Measurements from ENCODE around the gene CEP89.

DNA sequence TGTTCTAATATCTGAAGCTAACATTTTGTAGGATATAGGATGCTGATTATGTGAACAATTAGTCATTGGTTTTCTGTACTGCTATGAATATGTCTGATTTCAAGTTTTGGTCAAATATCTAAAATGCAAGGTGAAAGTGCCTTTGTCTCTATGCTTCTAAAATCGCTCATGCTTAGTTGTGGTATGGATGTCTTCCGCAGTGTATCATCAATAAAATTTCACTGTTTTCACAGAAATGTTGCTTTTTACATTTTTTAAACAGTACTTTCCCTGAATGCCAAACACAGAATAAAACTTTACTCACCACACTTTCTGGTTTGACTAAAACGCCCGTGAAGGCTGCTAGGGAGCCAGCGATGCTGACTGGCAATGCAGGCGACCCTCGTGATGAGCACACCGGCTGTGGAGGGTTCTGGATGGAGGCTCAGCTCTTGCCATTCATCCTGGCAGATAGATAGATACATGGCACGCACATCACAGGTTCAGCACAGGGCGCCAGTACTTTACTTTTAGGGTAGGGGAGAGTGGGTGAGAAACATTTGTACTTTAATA lies 142.3 kb downstream of the CEP89 start:
- TF ChIP-seq EGR1 (IDR thresholded peaks at IDR 0.05; ENCODE audit: low read depth) (no peak), POLR2A (IDR thresholded peaks at IDR 0.05; ENCODE audit: borderline replicate concordance, extremely low read depth, insufficient read depth, insufficient read length) (no peak), YY1 (IDR thresholded peaks at IDR 0.05; ENCODE audit: extremely low read depth, insufficient replicate concordance, low read depth, low read length) (no peak), ZFX (IDR thresholded peaks at IDR 0.05) (no peak), SIN3A (IDR thresholded peaks at IDR 0.05; ENCODE audit: low read depth) (no peak), EZH2 (IDR thresholded peaks at IDR 0.05) (no peak), JUND (IDR thresholded peaks at IDR 0.05) (no peak), RAD21 (IDR thresholded peaks at IDR 0.05; ENCODE audit: low read depth) (no peak)
- TF ChIP-seq, protein P1, sequence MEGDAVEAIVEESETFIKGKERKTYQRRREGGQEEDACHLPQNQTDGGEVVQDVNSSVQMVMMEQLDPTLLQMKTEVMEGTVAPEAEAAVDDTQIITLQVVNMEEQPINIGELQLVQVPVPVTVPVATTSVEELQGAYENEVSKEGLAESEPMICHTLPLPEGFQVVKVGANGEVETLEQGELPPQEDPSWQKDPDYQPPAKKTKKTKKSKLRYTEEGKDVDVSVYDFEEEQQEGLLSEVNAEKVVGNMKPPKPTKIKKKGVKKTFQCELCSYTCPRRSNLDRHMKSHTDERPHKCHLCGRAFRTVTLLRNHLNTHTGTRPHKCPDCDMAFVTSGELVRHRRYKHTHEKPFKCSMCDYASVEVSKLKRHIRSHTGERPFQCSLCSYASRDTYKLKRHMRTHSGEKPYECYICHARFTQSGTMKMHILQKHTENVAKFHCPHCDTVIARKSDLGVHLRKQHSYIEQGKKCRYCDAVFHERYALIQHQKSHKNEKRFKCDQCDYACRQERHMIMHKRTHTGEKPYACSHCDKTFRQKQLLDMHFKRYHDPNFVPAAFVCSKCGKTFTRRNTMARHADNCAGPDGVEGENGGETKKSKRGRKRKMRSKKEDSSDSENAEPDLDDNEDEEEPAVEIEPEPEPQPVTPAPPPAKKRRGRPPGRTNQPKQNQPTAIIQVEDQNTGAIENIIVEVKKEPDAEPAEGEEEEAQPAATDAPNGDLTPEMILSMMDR (IDR thresholded peaks at IDR 0.05 in 2 of 3, conservative IDR thresholded peaks at IDR 0.05 in 1 of 3; ENCODE audit: borderline replicate concordance in 1 of 3, insufficient read depth in 1 of 3, low read depth in 2 of 3, low read length in 2 of 3), result no peak
- TF ChIP-seq, protein P2, sequence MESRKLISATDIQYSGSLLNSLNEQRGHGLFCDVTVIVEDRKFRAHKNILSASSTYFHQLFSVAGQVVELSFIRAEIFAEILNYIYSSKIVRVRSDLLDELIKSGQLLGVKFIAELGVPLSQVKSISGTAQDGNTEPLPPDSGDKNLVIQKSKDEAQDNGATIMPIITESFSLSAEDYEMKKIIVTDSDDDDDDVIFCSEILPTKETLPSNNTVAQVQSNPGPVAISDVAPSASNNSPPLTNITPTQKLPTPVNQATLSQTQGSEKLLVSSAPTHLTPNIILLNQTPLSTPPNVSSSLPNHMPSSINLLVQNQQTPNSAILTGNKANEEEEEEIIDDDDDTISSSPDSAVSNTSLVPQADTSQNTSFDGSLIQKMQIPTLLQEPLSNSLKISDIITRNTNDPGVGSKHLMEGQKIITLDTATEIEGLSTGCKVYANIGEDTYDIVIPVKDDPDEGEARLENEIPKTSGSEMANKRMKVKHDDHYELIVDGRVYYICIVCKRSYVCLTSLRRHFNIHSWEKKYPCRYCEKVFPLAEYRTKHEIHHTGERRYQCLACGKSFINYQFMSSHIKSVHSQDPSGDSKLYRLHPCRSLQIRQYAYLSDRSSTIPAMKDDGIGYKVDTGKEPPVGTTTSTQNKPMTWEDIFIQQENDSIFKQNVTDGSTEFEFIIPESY (IDR thresholded peaks at IDR 0.05; ENCODE audit: extremely low read depth, insufficient replicate concordance, low read length), result no peak
- TF ChIP-seq, protein P3, sequence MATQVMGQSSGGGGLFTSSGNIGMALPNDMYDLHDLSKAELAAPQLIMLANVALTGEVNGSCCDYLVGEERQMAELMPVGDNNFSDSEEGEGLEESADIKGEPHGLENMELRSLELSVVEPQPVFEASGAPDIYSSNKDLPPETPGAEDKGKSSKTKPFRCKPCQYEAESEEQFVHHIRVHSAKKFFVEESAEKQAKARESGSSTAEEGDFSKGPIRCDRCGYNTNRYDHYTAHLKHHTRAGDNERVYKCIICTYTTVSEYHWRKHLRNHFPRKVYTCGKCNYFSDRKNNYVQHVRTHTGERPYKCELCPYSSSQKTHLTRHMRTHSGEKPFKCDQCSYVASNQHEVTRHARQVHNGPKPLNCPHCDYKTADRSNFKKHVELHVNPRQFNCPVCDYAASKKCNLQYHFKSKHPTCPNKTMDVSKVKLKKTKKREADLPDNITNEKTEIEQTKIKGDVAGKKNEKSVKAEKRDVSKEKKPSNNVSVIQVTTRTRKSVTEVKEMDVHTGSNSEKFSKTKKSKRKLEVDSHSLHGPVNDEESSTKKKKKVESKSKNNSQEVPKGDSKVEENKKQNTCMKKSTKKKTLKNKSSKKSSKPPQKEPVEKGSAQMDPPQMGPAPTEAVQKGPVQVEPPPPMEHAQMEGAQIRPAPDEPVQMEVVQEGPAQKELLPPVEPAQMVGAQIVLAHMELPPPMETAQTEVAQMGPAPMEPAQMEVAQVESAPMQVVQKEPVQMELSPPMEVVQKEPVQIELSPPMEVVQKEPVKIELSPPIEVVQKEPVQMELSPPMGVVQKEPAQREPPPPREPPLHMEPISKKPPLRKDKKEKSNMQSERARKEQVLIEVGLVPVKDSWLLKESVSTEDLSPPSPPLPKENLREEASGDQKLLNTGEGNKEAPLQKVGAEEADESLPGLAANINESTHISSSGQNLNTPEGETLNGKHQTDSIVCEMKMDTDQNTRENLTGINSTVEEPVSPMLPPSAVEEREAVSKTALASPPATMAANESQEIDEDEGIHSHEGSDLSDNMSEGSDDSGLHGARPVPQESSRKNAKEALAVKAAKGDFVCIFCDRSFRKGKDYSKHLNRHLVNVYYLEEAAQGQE (IDR thresholded peaks at IDR 0.05; ENCODE audit: low read depth), result no peak
- TF ChIP-seq, protein P4, sequence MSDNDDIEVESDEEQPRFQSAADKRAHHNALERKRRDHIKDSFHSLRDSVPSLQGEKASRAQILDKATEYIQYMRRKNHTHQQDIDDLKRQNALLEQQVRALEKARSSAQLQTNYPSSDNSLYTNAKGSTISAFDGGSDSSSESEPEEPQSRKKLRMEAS (IDR thresholded peaks at IDR 0.05), result no peak

All from HCT116 (cell line).